ENCODE results near the gene ESRRA. TPM values are rescaled to one million over a fixed set of nuclear protein-coding genes. Genes with fewer than 3 reads are reported as not detected.

The ESRRA gene
- total and polyA plus RNA-seq, 2 experiments from 2014 or later, result 17.2 to 38.6 TPM

DNA sequence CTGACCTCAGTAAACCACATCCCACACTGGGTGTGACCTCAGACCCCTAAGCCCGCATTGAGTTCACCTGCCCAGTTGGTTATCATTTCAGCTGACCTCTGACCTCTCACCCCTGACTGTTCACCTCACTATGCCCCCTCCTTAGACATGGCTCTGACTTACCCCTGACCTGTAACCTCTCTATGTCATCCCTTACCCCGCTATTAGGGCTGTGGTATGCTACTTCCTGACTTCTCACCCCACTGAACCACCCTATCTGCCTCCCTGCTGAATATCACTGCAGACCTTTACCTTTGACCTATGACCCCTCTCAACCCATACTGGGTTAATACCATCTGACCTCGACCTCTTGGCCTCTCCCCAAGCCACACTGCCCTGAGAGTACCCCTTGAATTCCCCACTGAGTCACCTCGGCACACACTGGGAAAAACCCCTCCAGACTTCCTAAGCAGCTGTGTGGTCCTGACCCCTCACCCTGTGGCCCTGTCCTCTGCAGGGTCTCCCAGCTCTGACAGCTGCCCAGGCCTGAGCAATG, 45.7 kb upstream of the ESRRA start:
- no peaks in the 10 kb centered on the region for H3K9me2 ChIP-seq (ENCODE audit: insufficient read depth)
- in situ Hi-C loops (cut with MboI), result no loop called here
- no peak for DNase-seq
- no peak overlapping the region for H2AFZ ChIP-seq
- H3K27me3 ChIP-seq (replicated peaks; ENCODE audit: insufficient read depth), result no peaks in the 10 kb centered on the region
- H3K9ac ChIP-seq, result no peak overlapping the region
- H3K4me3 ChIP-seq, result no peak overlapping the region
- H3K4me1 ChIP-seq (ENCODE audit: insufficient read depth), result no peaks in the 10 kb centered on the region
- no peaks in the 10 kb centered on the region for H3K9me3 ChIP-seq (ENCODE audit: low read depth)
- H3F3A ChIP-seq (ENCODE audit: insufficient read depth), result no peaks in the 10 kb centered on the region
- no peaks in the 10 kb centered on the region for H4K20me1 ChIP-seq (ENCODE audit: insufficient read depth)
- H3K79me2 ChIP-seq (ENCODE audit: insufficient read depth), result no peaks in the 10 kb centered on the region; the same call in 1 of the 2 replicates
- 98% methylated on average over 4 of the region's 4 CpGs for WGBS, 2 experiments (ENCODE audit: low coverage in 1 of 2, low lambda C conversion rate in 2 of 2, missing lambda C conversion rate in 2 of 2)
- peaks cover 7% of the 10 kb centered on the region; the same call in 1 of the 2 replicates for H3K36me3 ChIP-seq (ENCODE audit: low read depth)
- H3K27ac ChIP-seq, result no peak overlapping the region
- TF ChIP-seq EZH2 (IDR thresholded peaks at IDR 0.05; ENCODE audit: insufficient read depth, poor library complexity, severe bottlenecking), result no peak
- TF ChIP-seq EZH2phosphoT487 (IDR thresholded peaks at IDR 0.05; ENCODE audit: insufficient read depth, low read depth), result no peak
- no peak overlapping the region for H3K4me2 ChIP-seq (ENCODE audit: unreplicated experiment)

DNA sequence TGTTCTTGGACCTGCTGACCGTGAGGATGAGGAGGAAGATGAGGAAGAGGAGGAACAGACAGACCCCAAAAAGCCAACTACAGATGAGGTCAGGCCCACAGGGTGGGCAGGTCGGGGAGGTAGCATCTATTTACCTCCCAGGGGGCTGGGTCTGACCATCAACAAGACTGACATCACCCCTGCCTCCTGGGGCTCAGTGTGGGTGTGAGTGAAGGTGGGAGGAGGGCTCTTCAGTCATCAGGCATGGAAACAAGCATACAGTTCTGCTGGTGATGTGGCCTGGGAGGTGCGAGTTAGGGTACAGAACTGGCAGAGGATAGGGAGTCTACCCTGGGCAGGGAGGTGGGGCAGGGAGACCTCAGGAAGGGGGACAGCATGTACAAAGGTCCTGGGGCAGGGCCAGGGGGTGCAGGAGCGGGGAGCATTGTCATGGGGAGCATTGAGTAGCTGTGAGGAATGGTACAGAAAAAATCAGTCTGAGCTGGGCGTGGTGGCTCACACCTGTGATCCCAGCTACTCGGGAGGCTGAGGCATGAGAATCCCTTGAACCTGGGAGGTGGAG, 45.1 kb upstream of the ESRRA start:
- no peak overlapping the region for H3K27ac ChIP-seq
- peaks cover 7% of the 10 kb centered on the region; the same call in 1 of the 2 replicates for H3K36me3 ChIP-seq (ENCODE audit: low read depth)
- no peak overlapping the region for H3K4me2 ChIP-seq (ENCODE audit: unreplicated experiment)
- H2AFZ ChIP-seq, result no peak overlapping the region
- H3K9ac ChIP-seq, result no peak overlapping the region
- H3F3A ChIP-seq (ENCODE audit: insufficient read depth), result no peaks in the 10 kb centered on the region
- TF ChIP-seq EZH2phosphoT487 (IDR thresholded peaks at IDR 0.05; ENCODE audit: insufficient read depth, low read depth), result no peak
- H3K4me3 ChIP-seq, result no peak overlapping the region
- DNase-seq, result no peak
- H4K20me1 ChIP-seq (ENCODE audit: insufficient read depth), result no peaks in the 10 kb centered on the region
- in situ Hi-C loops (cut with MboI), result no loop called here
- H3K79me2 ChIP-seq (ENCODE audit: insufficient read depth), result no peaks in the 10 kb centered on the region
- no peaks in the 10 kb centered on the region for H3K4me1 ChIP-seq (ENCODE audit: insufficient read depth)
- 84 to 92% methylated on average over 5 to 6 of the region's 6 CpGs for WGBS, 2 experiments (ENCODE audit: low coverage in 1 of 2, low lambda C conversion rate in 2 of 2, missing lambda C conversion rate in 2 of 2)
- no peaks in the 10 kb centered on the region for H3K27me3 ChIP-seq (replicated peaks; ENCODE audit: insufficient read depth)
- H3K9me3 ChIP-seq (ENCODE audit: low read depth), result no peaks in the 10 kb centered on the region
- H3K9me2 ChIP-seq (ENCODE audit: insufficient read depth), result no peaks in the 10 kb centered on the region

DNA sequence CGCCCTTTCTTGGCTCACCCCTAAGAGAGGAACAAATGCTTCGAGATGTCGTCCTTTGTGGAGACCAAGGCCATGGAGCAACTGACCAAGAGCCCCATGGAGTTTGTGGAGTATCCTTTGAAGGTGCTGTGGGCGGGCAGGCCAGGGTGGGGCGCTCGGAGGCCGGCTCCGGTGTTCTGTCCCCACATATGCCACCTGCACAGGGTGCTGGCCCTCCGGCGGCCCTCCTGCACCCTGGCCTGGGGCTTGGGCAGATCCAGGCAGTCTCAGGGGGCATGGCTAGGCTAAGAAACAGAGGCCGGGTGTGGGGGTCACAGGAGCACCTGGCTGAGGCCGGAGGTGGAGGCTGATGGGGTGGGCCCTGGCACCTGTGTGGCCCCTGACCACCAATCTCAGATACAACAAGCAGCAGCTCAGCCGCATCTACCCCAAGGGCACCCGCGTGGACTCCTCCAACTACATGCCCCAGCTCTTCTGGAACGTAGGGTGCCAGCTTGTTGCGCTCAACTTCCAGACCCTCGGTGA, 43.7 kb upstream of the ESRRA start:
- Histone ChIP-seq H3K4me3 (no peak overlapping the region), H3K4me1 (ENCODE audit: insufficient read depth) (no peaks in the 10 kb centered on the region), H3K79me2 (ENCODE audit: insufficient read depth) (no peaks in the 10 kb centered on the region), H4K20me1 (ENCODE audit: insufficient read depth) (no peaks in the 10 kb centered on the region), H3F3A (ENCODE audit: insufficient read depth) (no peaks in the 10 kb centered on the region), H3K9me3 (ENCODE audit: low read depth) (no peaks in the 10 kb centered on the region), H3K9me2 (ENCODE audit: insufficient read depth) (no peaks in the 10 kb centered on the region), H3K27ac (no peak overlapping the region), H3K27me3 (replicated peaks; ENCODE audit: insufficient read depth) (no peaks in the 10 kb centered on the region), H3K9ac (no peak overlapping the region), H2AFZ (no peak overlapping the region), H3K4me2 (ENCODE audit: unreplicated experiment) (no peak overlapping the region), H3K36me3 (ENCODE audit: low read depth) (peaks cover 7% of the 10 kb centered on the region; the same call in 1 of the 2 replicates)
- 93% methylated on average over 18 of the region's 18 CpGs for WGBS, 2 experiments (ENCODE audit: low coverage in 1 of 2, low lambda C conversion rate in 2 of 2, missing lambda C conversion rate in 2 of 2)
- in situ Hi-C loops (cut with MboI), result no loop called here
- no peak for DNase-seq
- TF ChIP-seq EZH2phosphoT487 (IDR thresholded peaks at IDR 0.05; ENCODE audit: insufficient read depth, low read depth) (no peak), EZH2 (IDR thresholded peaks at IDR 0.05; ENCODE audit: insufficient read depth, poor library complexity, severe bottlenecking) (no peak)

DNA sequence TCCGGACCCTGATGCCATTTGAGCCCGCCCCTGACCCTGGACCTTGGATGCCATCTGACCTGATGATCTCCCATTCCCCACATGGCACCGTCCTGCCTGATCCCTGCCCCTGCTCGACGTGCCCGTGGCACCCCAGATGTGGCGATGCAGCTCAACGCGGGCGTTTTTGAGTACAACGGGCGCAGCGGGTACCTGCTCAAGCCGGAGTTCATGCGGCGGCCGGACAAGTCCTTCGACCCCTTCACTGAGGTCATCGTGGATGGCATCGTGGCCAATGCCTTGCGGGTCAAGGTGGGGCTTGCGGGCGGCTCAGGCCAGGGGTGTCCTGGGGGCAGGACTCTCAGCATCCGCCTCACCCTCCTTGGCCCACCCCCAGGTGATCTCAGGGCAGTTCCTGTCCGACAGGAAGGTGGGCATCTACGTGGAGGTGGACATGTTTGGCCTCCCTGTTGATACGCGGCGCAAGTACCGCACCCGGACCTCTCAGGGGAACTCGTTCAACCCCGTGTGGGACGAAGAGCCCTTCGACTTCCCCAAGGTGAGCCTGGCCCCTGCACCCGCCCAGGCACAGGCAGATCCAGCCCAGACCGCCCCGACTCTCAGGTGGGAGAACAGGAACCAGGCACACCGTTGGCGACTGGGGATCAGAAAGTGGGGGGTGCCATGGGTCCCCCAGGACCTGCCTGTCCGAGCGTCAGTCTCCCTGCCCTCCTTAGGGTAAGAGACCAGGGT, 42.9 kb upstream of the ESRRA start:
- Histone ChIP-seq H3K9me2 (ENCODE audit: insufficient read depth) (no peaks in the 10 kb centered on the region), H3K27me3 (replicated peaks; ENCODE audit: insufficient read depth) (no peaks in the 10 kb centered on the region), H3K4me3 (no peak overlapping the region), H3F3A (ENCODE audit: insufficient read depth) (no peaks in the 10 kb centered on the region), H3K4me2 (ENCODE audit: unreplicated experiment) (no peak overlapping the region), H3K36me3 (ENCODE audit: low read depth) (peaks cover 7% of the 10 kb centered on the region; the same call in 1 of the 2 replicates), H3K9me3 (ENCODE audit: low read depth) (no peaks in the 10 kb centered on the region), H3K9ac (no peak overlapping the region), H3K4me1 (ENCODE audit: insufficient read depth) (0 out of 2 replicates have a peak, but pooled peaks cover 2% of the 10 kb centered on the region), H2AFZ (no peak overlapping the region), H3K27ac (no peak overlapping the region), H4K20me1 (ENCODE audit: insufficient read depth) (no peaks in the 10 kb centered on the region), H3K79me2 (ENCODE audit: insufficient read depth) (no peaks in the 10 kb centered on the region)
- TF ChIP-seq EZH2 (IDR thresholded peaks at IDR 0.05; ENCODE audit: insufficient read depth, poor library complexity, severe bottlenecking) (no peak), EZH2phosphoT487 (IDR thresholded peaks at IDR 0.05; ENCODE audit: insufficient read depth, low read depth) (no peak)
- no peak for DNase-seq
- in situ Hi-C loops (cut with MboI), result no loop called here
- 93 to 94% methylated on average over 42 of the region's 42 CpGs for WGBS, 2 experiments (ENCODE audit: low coverage in 1 of 2, low lambda C conversion rate in 2 of 2, missing lambda C conversion rate in 2 of 2)

All from GM23248 (cell line).